GM19023 (cell line): ENCODE data around the gene CT47A7.
"Not testable (repeated sequence)": the region's sequence is repeated elsewhere in the genome, so short reads cannot be mapped to it uniquely, and the experiment has no call there.

Source experiments
- ATAC-seq: cut with Tn5 transposase; IDR thresholded peaks from one replicate; pipeline ENCODE4 v1.9.1; 2021; ENCODE audit warnings: mild to moderate bottlenecking, moderate library complexity; ENCODE audit not compliant: unreplicated experiment

Gene CT47A7

DNA sequence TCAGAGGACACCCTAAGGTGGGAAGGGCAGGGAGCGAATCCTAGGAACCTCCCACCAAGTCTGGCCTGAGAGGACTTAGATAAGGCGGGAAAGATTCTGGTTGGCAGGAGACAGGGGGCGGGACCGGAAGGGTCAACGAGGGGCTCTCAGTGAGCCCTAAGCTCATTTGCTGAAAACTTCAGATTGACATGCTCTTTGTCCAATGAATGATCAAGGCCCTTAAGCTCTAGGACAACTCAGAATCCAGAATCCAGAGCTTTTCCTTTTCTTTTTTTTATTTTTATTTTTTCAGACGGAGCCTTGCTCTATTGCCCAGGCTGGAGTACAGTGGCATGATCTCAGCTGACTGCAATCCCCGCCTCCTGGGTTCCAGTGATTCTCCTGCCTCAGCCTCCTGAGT lies at the start of gene CT47A7:
CT47A7 (minus strand) TSS at position 101 of the 400 bp plus-strand sequence. CDS start 255 bp downstream, outside the sequence.
- ATAC-seq: not testable (repeated sequence)

GRCh38 chrX:121000589-121000988 lies 44.2 kb upstream of the CT47A7 start:
- ATAC-seq: no peak

DNA sequence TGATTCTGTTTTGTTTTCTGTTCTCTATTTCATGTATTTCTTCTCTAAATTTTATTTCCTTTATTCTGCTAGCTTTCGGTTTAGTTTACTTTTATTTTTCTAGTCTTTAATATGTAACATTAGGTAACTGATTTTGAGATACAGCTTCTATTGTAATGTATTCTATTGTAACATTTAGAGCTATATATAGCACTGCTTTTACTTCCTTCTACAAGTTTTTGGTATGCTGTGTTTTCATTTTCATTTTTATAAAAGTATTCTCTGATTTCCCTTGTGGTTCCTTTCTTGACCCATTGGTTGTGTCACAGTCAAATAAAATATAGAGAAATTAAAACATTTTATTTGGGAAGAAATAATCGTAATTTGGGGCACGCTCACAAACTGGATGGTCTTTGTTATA lies 43.0 kb upstream of the CT47A7 start:
- no peak for ATAC-seq

DNA sequence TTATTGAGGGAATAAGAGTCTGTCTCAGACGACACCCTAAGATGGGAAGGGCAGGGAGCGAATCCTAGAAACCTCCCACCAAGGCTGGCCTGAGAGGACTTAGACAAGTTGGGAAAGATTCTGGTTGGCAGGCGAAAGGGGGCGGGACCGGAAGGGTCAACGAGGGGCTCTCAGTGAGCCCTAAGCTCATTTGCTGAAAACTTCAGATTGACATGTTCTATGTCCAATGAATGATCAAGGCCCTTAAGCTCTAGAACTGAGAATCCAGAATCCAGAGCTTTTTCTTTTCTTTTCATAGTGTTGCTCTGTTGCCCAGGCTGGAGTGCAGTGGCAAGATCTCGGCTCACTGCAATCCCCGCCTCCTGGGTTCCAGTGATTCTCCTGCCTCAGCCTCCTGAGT lies 29.3 kb upstream of the CT47A7 start, which contains the start of gene CT47A1:
CT47A1 (minus strand) TSS at position 101 of the 400 bp plus-strand sequence. CDS start 231 bp downstream, outside the sequence.
- ATAC-seq: not testable (repeated sequence)
